Ascending aorta (tissue), 2 donors: ENCODE measurements around the gene BLOC1S3. TPM values are rescaled to one million over a fixed set of nuclear protein-coding genes. Genes with fewer than 3 reads are reported as not detected.

Experiments used
- DNase-seq, 2 donors: peaks; one replicate each; pipeline ENCODE4 v3.0.0-alpha.2; 2019; ENCODE audit warnings: low spot score in 2 of 2
- H3K27ac ChIP-seq, 2 donors: fragments of 200-600 bp; sonication (generic); one replicate each; pipeline ENCODE4 v1.5.1; 2016 to 2017; ENCODE audit warnings: mild to moderate bottlenecking in 1 of 2
- H3K27me3 ChIP-seq: fragments of 200-600 bp; sonication (generic); one replicate; pipeline ENCODE4 v1.5.1; 2017
- H3K36me3 ChIP-seq, 2 donors: fragments of 200-600 bp; sonication (generic); one replicate each; pipeline ENCODE4 v1.5.1; 2016
- H3K4me1 ChIP-seq, 2 donors: fragments of 200-600 bp; sonication (generic); one replicate each; pipeline ENCODE4 v1.5.1; 2016 to 2017; ENCODE audit warnings: mild to moderate bottlenecking in 1 of 2
- H3K4me3 ChIP-seq, 2 donors: fragments of 200-600 bp; sonication (generic); one replicate each; pipeline ENCODE4 v1.5.1; 2016 to 2017; ENCODE audit warnings: mild to moderate bottlenecking in 1 of 2
- H3K9me3 ChIP-seq, 2 donors: fragments of 200-600 bp; sonication (generic); one replicate each; pipeline ENCODE4 v1.5.1; 2016
- CTCF ChIP-seq, 3 experiments: fragments of 200-600 bp in 2 of 3; fragments of 450-650 bp in 1 of 3; sonication (generic) in 2 of 3; IDR thresholded peaks; one replicate each; pipeline ENCODE4 v1.5.1; 2016 to 2019; ENCODE audit warnings: antibody characterized with exemption in 3 of 3, mild to moderate bottlenecking in 1 of 3, moderate library complexity in 1 of 3
- intact Hi-C: fragments of 100-400 bp; cut with DNase I; formaldehyde crosslinking; loops from one replicate; pipeline ENCODE4 v1.15.1; 2023
- total RNA-seq: library from RNA; depleted of rRNA; stranded (reverse); fragments of >200 nt; gene quantifications from one replicate; pipeline ENCODE4 v1.1.0, GENCODE V29; 2016

The BLOC1S3 gene
- total RNA-seq, 1 donor from 2014 or later = 0.32 TPM

GRCh38 chr19:45172173-45172572 lies 6.4 kb upstream of the BLOC1S3 start:
- Histone ChIP-seq H3K9me3 (no peaks in the 10 kb centered on the region), H3K27ac (no peak overlapping the region), H3K36me3 (no peaks in the 10 kb centered on the region), H3K4me1 (peaks cover 0 to 3% of the 10 kb centered on the region in 2 donors), H3K27me3 (no peaks in the 10 kb centered on the region), H3K4me3 (no peak overlapping the region)
- DNase-seq = no peak
- intact Hi-C loops = no loop called here
- TF ChIP-seq CTCF (IDR thresholded peaks at IDR 0.05) = no peak

GRCh38 chr19:45172611-45173208 lies 5.9 kb upstream of the BLOC1S3 start:
- peaks cover 0 to 7% of the 10 kb centered on the region in 2 donors for H3K4me1 ChIP-seq
- no peak for DNase-seq
- H3K27ac ChIP-seq = no peak overlapping the region
- intact Hi-C loops = no loop called here
- H3K9me3 ChIP-seq = no peaks in the 10 kb centered on the region
- H3K27me3 ChIP-seq = no peaks in the 10 kb centered on the region
- H3K36me3 ChIP-seq = no peaks in the 10 kb centered on the region
- H3K4me3 ChIP-seq = no peak overlapping the region
- TF ChIP-seq CTCF (IDR thresholded peaks at IDR 0.05) = no peak

GRCh38 chr19:45173816-45174215 lies 4.8 kb upstream of the BLOC1S3 start:
- H3K36me3 ChIP-seq = no peaks in the 10 kb centered on the region
- peaks cover 0 to 7% of the 10 kb centered on the region in 2 donors for H3K4me1 ChIP-seq
- no peak for TF ChIP-seq CTCF (IDR thresholded peaks at IDR 0.05)
- no peak for DNase-seq
- no peak overlapping the region for H3K27ac ChIP-seq
- intact Hi-C loops = no loop called here
- H3K4me3 ChIP-seq = no peak overlapping the region
- no peaks in the 10 kb centered on the region for H3K27me3 ChIP-seq
- no peaks in the 10 kb centered on the region for H3K9me3 ChIP-seq

GRCh38 chr19:45175515-45176345 lies 2.9 kb upstream of the BLOC1S3 start:
- H3K4me3 ChIP-seq = no peak overlapping the region
- H3K9me3 ChIP-seq = no peaks in the 10 kb centered on the region
- H3K27ac ChIP-seq = no peak overlapping the region
- no peak for DNase-seq
- intact Hi-C loops = loop anchor here (5.0 kb wide), 2 partner anchors 218 to 328 kb away; partner anchors contain the start of genes CLPTM1 and NECTIN2
- peaks cover 0 to 2% of the 10 kb centered on the region in 2 donors for H3K36me3 ChIP-seq
- peaks cover under 1 to 19% of the 10 kb centered on the region in 2 donors for H3K4me1 ChIP-seq
- TF ChIP-seq CTCF (IDR thresholded peaks at IDR 0.05) = no peak
- H3K27me3 ChIP-seq = no peaks in the 10 kb centered on the region

- peak within 1 kb of the TSS; percentile 84 to 91 for H3K4me3 ChIP-seq
- TF ChIP-seq CTCF (IDR thresholded peaks at IDR 0.05) = no peak
- H3K9me3 ChIP-seq = no peaks in the 10 kb centered on the region
- peaks cover 3 to 16% of the 10 kb centered on the region in 2 donors for H3K36me3 ChIP-seq
- peaks cover 3 to 24% of the 10 kb centered on the region in 2 donors for H3K4me1 ChIP-seq
- H3K27ac ChIP-seq = peak within 1 kb of the TSS; percentile 96 to 99
- no peak for DNase-seq
- no peaks in the 10 kb centered on the region for H3K27me3 ChIP-seq
- intact Hi-C loops = loop anchor here (1.0 to 5.0 kb wide), 7 partner anchors 73 to 331 kb away; partner anchors contain the start of genes CLPTM1, ERCC2, MARK4 and NECTIN2
Measured at GRCh38 chr19:45177817-45178261, 745 bp upstream of the BLOC1S3 start, which contains the start of gene TRAPPC6A. Gene TRAPPC6A, minus strand, starts transcription at chr19:45178237. Its CDS starts 19 bp downstream, at chr19:45178218.
